Measurements from ENCODE around the gene HACD3.

The HACD3 gene

GRCh38 chr15:65530318-65531111, at the start of gene HACD3:
Gene HACD3, plus strand, starts transcription at chr15:65530463. Its CDS starts 169 bp downstream, at chr15:65530632.
- Histone ChIP-seq H3K9ac (ENCODE audit: insufficient read length, low read depth) (peak within 1 kb of the TSS; percentile 100), H3K4me3 (ENCODE audit: insufficient read length, low read depth) (peak within 1 kb of the TSS; percentile 99)
- TF ChIP-seq SUZ12 (IDR thresholded peaks at IDR 0.05; ENCODE audit: extremely low read depth, insufficient read depth, insufficient read length): no peak
- no peak for TF ChIP-seq YY1 (IDR thresholded peaks at IDR 0.05; ENCODE audit: insufficient read depth, insufficient read length)

GRCh38 chr15:65484876-65485275, 45.4 kb upstream of the HACD3 start:
- H3K9me3 ChIP-seq (ENCODE audit: insufficient read depth, low read length): no peaks in the 10 kb centered on the region
- no peaks in the 10 kb centered on the region for H3K4me1 ChIP-seq (ENCODE audit: insufficient read depth, insufficient read length)
- TF ChIP-seq SUZ12 (IDR thresholded peaks at IDR 0.05; ENCODE audit: extremely low read depth, insufficient read depth, insufficient read length) (no peak), YY1 (IDR thresholded peaks at IDR 0.05; ENCODE audit: insufficient read depth, insufficient read length) (no peak), ZNF274 (IDR thresholded peaks at IDR 0.05; ENCODE audit: low read depth, low read length) (no peak)
- peaks cover 89% of the 10 kb centered on the region for H3K36me3 ChIP-seq (ENCODE audit: insufficient read depth, insufficient read length, low read length)
- H3K4me3 ChIP-seq (ENCODE audit: insufficient read length, low read depth): no peak overlapping the region
- H3K27me3 ChIP-seq (ENCODE audit: insufficient read depth, insufficient read length): no peaks in the 10 kb centered on the region
- no peak overlapping the region for H3K9ac ChIP-seq (ENCODE audit: insufficient read length, low read depth)
- no peak for DNase-seq (ENCODE audit: low read depth, low spot score)

More at GRCh38 chr15:65530318-65531111, at the start of gene HACD3:
- Histone ChIP-seq H3K36me3 (ENCODE audit: insufficient read depth, insufficient read length, low read length) (peaks cover 16% of the 10 kb centered on the region), H3K27me3 (ENCODE audit: insufficient read depth, insufficient read length) (no peaks in the 10 kb centered on the region), H3K9me3 (ENCODE audit: insufficient read depth, low read length) (no peaks in the 10 kb centered on the region), H3K4me1 (ENCODE audit: insufficient read depth, insufficient read length) (peaks cover 2% of the 10 kb centered on the region)
- DNase-seq (ENCODE audit: low read depth, low spot score): peak; percentile 80

GRCh38 chr15:65494076-65494475, 36.2 kb upstream of the HACD3 start:
- Histone ChIP-seq H3K4me1 (ENCODE audit: insufficient read depth, insufficient read length) (no peaks in the 10 kb centered on the region), H3K9me3 (ENCODE audit: insufficient read depth, low read length) (no peaks in the 10 kb centered on the region), H3K36me3 (ENCODE audit: insufficient read depth, insufficient read length, low read length) (peaks cover 76% of the 10 kb centered on the region), H3K4me3 (ENCODE audit: insufficient read length, low read depth) (no peak overlapping the region), H3K9ac (ENCODE audit: insufficient read length, low read depth) (no peak overlapping the region), H3K27me3 (ENCODE audit: insufficient read depth, insufficient read length) (no peaks in the 10 kb centered on the region)
- TF ChIP-seq ZNF274 (IDR thresholded peaks at IDR 0.05; ENCODE audit: low read depth, low read length) (no peak), YY1 (IDR thresholded peaks at IDR 0.05; ENCODE audit: insufficient read depth, insufficient read length) (no peak), SUZ12 (IDR thresholded peaks at IDR 0.05; ENCODE audit: extremely low read depth, insufficient read depth, insufficient read length) (no peak)
- no peak for DNase-seq (ENCODE audit: low read depth, low spot score)

GRCh38 chr15:65509321-65509720, 20.9 kb upstream of the HACD3 start:
- no peaks in the 10 kb centered on the region for H3K4me1 ChIP-seq (ENCODE audit: insufficient read depth, insufficient read length)
- TF ChIP-seq SUZ12 (IDR thresholded peaks at IDR 0.05; ENCODE audit: extremely low read depth, insufficient read depth, insufficient read length) (no peak), YY1 (IDR thresholded peaks at IDR 0.05; ENCODE audit: insufficient read depth, insufficient read length) (no peak), ZNF274 (IDR thresholded peaks at IDR 0.05; ENCODE audit: low read depth, low read length) (no peak)
- H3K4me3 ChIP-seq (ENCODE audit: insufficient read length, low read depth): no peak overlapping the region
- H3K27me3 ChIP-seq (ENCODE audit: insufficient read depth, insufficient read length): no peaks in the 10 kb centered on the region
- peaks cover 83% of the 10 kb centered on the region for H3K36me3 ChIP-seq (ENCODE audit: insufficient read depth, insufficient read length, low read length)
- H3K9ac ChIP-seq (ENCODE audit: insufficient read length, low read depth): no peak overlapping the region
- no peaks in the 10 kb centered on the region for H3K9me3 ChIP-seq (ENCODE audit: insufficient read depth, low read length)
- no peak for DNase-seq (ENCODE audit: low read depth, low spot score)

GRCh38 chr15:65512189-65512588, 18.1 kb upstream of the HACD3 start:
- Histone ChIP-seq H3K27me3 (ENCODE audit: insufficient read depth, insufficient read length) (no peaks in the 10 kb centered on the region), H3K4me3 (ENCODE audit: insufficient read length, low read depth) (no peak overlapping the region), H3K9me3 (ENCODE audit: insufficient read depth, low read length) (no peaks in the 10 kb centered on the region), H3K4me1 (ENCODE audit: insufficient read depth, insufficient read length) (no peaks in the 10 kb centered on the region), H3K9ac (ENCODE audit: insufficient read length, low read depth) (no peak overlapping the region), H3K36me3 (ENCODE audit: insufficient read depth, insufficient read length, low read length) (peaks cover 74% of the 10 kb centered on the region)
- DNase-seq (ENCODE audit: low read depth, low spot score): no peak
- no peak for TF ChIP-seq ZNF274 (IDR thresholded peaks at IDR 0.05; ENCODE audit: low read depth, low read length)
- no peak for TF ChIP-seq SUZ12 (IDR thresholded peaks at IDR 0.05; ENCODE audit: extremely low read depth, insufficient read depth, insufficient read length)
- TF ChIP-seq YY1 (IDR thresholded peaks at IDR 0.05; ENCODE audit: insufficient read depth, insufficient read length): no peak

GRCh38 chr15:65512807-65513416, 17.4 kb upstream of the HACD3 start:
- Histone ChIP-seq H3K9ac (ENCODE audit: insufficient read length, low read depth) (no peak overlapping the region), H3K27me3 (ENCODE audit: insufficient read depth, insufficient read length) (no peaks in the 10 kb centered on the region), H3K9me3 (ENCODE audit: insufficient read depth, low read length) (no peaks in the 10 kb centered on the region), H3K36me3 (ENCODE audit: insufficient read depth, insufficient read length, low read length) (peaks cover 69% of the 10 kb centered on the region), H3K4me1 (ENCODE audit: insufficient read depth, insufficient read length) (no peaks in the 10 kb centered on the region), H3K4me3 (ENCODE audit: insufficient read length, low read depth) (no peak overlapping the region)
- TF ChIP-seq ZNF274 (IDR thresholded peaks at IDR 0.05; ENCODE audit: low read depth, low read length): no peak
- no peak for TF ChIP-seq SUZ12 (IDR thresholded peaks at IDR 0.05; ENCODE audit: extremely low read depth, insufficient read depth, insufficient read length)
- TF ChIP-seq YY1 (IDR thresholded peaks at IDR 0.05; ENCODE audit: insufficient read depth, insufficient read length): no peak
- DNase-seq (ENCODE audit: low read depth, low spot score): no peak
